ENCODE results near the gene FBXL13.

FBXL13 gene

DNA sequence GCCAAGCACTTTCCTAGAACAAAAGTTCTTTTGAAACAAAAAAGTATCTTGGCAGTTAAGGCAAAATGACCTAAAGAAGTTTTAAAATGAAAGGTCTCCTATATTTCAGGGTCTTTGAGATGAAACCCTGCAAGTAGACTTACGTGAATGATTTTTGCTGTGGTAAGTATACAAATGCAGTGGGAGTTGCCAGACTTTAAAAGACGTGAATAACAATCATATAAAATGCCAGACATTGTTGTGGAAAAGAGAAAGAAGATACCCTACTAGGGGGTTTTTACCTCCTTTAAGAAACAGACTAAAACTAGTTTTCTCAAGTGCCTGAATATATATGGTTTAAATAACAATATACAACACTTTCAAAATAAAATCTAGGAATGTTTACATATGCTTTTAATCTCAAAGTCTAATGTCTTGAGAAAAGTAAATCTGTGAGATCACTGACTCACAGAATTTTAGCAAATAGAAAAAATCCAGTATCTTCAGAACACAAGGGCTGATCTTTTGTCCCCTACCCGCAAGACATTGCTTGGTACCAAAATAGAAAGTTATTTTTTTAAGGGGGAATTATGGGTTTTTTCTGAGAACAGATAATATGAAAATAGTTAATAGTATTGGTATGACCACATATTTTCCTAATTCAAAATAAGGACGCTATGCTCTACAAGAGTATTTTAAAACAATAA lies 132.3 kb downstream of the FBXL13 start:
- WGBS (ENCODE audit: extremely low coverage, insufficient coverage, low lambda C conversion rate): no CpG with 5 or more reads among the region's 4 CpGs

DNA sequence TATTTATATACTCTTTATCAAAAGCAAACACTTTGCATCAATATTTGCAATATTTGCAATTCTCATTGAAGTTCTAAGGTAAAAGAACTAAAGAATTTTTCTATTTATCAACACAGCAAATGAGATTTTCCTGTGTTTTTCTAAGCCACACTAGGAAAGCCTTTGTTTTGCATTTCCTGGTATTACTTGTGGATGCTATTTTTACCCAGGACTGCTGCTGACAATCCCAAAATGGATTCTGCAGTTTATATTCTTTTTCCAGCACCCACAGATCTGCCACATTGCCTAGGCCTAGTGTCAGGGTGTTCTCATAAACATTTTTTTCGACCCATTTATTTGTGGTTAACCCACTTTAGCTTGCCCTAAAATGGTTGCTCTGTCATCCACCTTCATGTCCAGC lies 135.9 kb downstream of the FBXL13 start:
- no peak overlapping the region for H2BK5ac ChIP-seq (ENCODE audit: low read length)
- H3K4me2 ChIP-seq (ENCODE audit: low read length): no peak overlapping the region
- no peak overlapping the region for H3K4me3 ChIP-seq (ENCODE audit: low read length)
- H3K23ac ChIP-seq (ENCODE audit: low read length): no peak overlapping the region
- DNase-seq: no peak
- H4K5ac ChIP-seq (ENCODE audit: low read length): no peak overlapping the region
- H3K79me2 ChIP-seq (ENCODE audit: control insufficient read depth, insufficient read depth, low read length): no peaks in the 10 kb centered on the region
- no CpG with 5 or more reads among the region's 1 CpG for WGBS (ENCODE audit: extremely low coverage, insufficient coverage, low lambda C conversion rate)
- H3K4ac ChIP-seq (ENCODE audit: low read depth, low read length): peak overlapping the region; percentile 70
- no peak overlapping the region for H3K9ac ChIP-seq (ENCODE audit: low read length)
- no peak overlapping the region for H4K8ac ChIP-seq (ENCODE audit: low read depth, low read length)
- H2BK15ac ChIP-seq (replicated peaks; ENCODE audit: low read depth): no peak overlapping the region
- H3K4me1 ChIP-seq (ENCODE audit: control insufficient read depth, low read depth, low read length): peaks cover 16% of the 10 kb centered on the region
- no peaks in the 10 kb centered on the region for H3K79me1 ChIP-seq (ENCODE audit: low read length)
- H3K27ac ChIP-seq (ENCODE audit: low read depth, low read length): no peak overlapping the region
- H3K27me3 ChIP-seq (ENCODE audit: insufficient read depth, low read length, poor library complexity): no peaks in the 10 kb centered on the region
- peak overlapping the region; percentile 41 for H3K18ac ChIP-seq (ENCODE audit: low read length)
- no peak overlapping the region for H2BK120ac ChIP-seq (ENCODE audit: low read depth, low read length)
- H3K56ac ChIP-seq (ENCODE audit: low read length): no peak overlapping the region
- H3K36me3 ChIP-seq (ENCODE audit: control insufficient read depth, insufficient read depth, low read length): no peaks in the 10 kb centered on the region
- H2AK5ac ChIP-seq (ENCODE audit: low read length): no peak overlapping the region

More for the DNA sequence above, 132.3 kb downstream of the FBXL13 start:
- Histone ChIP-seq H3K18ac (ENCODE audit: low read length) (no peak overlapping the region), H4K8ac (ENCODE audit: low read depth, low read length) (no peak overlapping the region), H3K23ac (ENCODE audit: low read length) (no peak overlapping the region), H3K4me3 (ENCODE audit: low read length) (no peak overlapping the region), H4K5ac (ENCODE audit: low read length) (no peak overlapping the region), H3K79me1 (ENCODE audit: low read length) (no peaks in the 10 kb centered on the region), H3K9ac (ENCODE audit: low read length) (no peak overlapping the region), H2BK5ac (ENCODE audit: low read length) (no peak overlapping the region), H3K4me2 (ENCODE audit: low read length) (no peak overlapping the region), H3K4ac (ENCODE audit: low read depth, low read length) (no peak overlapping the region), H3K4me1 (ENCODE audit: control insufficient read depth, low read depth, low read length) (peaks cover 11% of the 10 kb centered on the region), H3K36me3 (ENCODE audit: control insufficient read depth, insufficient read depth, low read length) (no peaks in the 10 kb centered on the region), H3K56ac (ENCODE audit: low read length) (no peak overlapping the region), H3K27ac (ENCODE audit: low read depth, low read length) (no peak overlapping the region), H2BK15ac (replicated peaks; ENCODE audit: low read depth) (peak overlapping the region; percentile 19), H3K27me3 (ENCODE audit: insufficient read depth, low read length, poor library complexity) (no peaks in the 10 kb centered on the region), H2BK120ac (ENCODE audit: low read depth, low read length) (no peak overlapping the region), H3K79me2 (ENCODE audit: control insufficient read depth, insufficient read depth, low read length) (no peaks in the 10 kb centered on the region), H2AK5ac (ENCODE audit: low read length) (no peak overlapping the region)
- no peak for DNase-seq

DNA sequence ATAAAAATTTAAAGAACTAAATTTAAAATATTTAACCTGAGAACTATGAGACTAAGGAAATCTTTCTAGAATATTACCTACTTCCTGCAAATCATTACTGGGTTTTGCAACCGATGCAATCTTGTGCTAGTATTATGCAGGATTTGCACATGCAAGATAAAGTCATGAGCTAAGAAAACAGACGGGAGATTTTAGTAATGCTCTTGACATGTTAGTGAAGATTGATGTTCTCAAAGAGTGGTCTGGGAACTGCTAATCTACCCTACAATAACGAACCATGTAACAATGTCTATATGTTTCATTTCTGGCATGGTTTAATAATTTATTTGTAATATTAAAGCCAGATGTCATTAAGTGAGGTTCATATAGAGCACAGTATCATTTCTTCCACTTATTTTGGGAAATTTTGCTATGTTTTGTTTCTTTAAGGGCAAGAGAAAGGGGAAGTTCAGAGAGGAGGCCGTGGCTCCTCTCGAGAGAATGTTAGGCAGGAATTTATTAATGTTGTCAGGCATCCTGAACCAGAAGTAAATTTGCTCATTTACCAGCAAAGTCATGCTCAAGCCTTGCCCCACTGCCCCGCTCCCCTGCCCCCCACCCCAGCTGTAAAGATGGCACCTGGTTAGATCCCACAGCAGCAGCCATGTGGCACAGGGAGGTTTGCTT lies 139.0 kb downstream of the FBXL13 start:
- no peak overlapping the region for H2AK5ac ChIP-seq (ENCODE audit: low read length)
- H3K56ac ChIP-seq (ENCODE audit: low read length): no peak overlapping the region
- no peak for DNase-seq
- peak overlapping the region; percentile 92 for H2BK120ac ChIP-seq (ENCODE audit: low read depth, low read length)
- H3K36me3 ChIP-seq (ENCODE audit: control insufficient read depth, insufficient read depth, low read length): no peaks in the 10 kb centered on the region
- no peak overlapping the region for H3K4me2 ChIP-seq (ENCODE audit: low read length)
- H2BK5ac ChIP-seq (ENCODE audit: low read length): no peak overlapping the region
- H3K23ac ChIP-seq (ENCODE audit: low read length): no peak overlapping the region
- peak overlapping the region; percentile 81 for H3K4ac ChIP-seq (ENCODE audit: low read depth, low read length)
- H3K9ac ChIP-seq (ENCODE audit: low read length): no peak overlapping the region
- H3K79me1 ChIP-seq (ENCODE audit: low read length): no peaks in the 10 kb centered on the region
- peaks cover 13% of the 10 kb centered on the region for H3K4me1 ChIP-seq (ENCODE audit: control insufficient read depth, low read depth, low read length)
- H3K18ac ChIP-seq (ENCODE audit: low read length): peak overlapping the region; percentile 87
- H3K27ac ChIP-seq (ENCODE audit: low read depth, low read length): no peak overlapping the region
- no peak overlapping the region for H4K5ac ChIP-seq (ENCODE audit: low read length)
- WGBS (ENCODE audit: extremely low coverage, insufficient coverage, low lambda C conversion rate): no CpG with 5 or more reads among the region's 6 CpGs
- peak overlapping the region; percentile 92 for H2BK15ac ChIP-seq (replicated peaks; ENCODE audit: low read depth)
- H3K4me3 ChIP-seq (ENCODE audit: low read length): no peak overlapping the region
- H3K27me3 ChIP-seq (ENCODE audit: insufficient read depth, low read length, poor library complexity): no peaks in the 10 kb centered on the region
- H4K8ac ChIP-seq (ENCODE audit: low read depth, low read length): peak overlapping the region; percentile 40
- H3K79me2 ChIP-seq (ENCODE audit: control insufficient read depth, insufficient read depth, low read length): no peaks in the 10 kb centered on the region

DNA sequence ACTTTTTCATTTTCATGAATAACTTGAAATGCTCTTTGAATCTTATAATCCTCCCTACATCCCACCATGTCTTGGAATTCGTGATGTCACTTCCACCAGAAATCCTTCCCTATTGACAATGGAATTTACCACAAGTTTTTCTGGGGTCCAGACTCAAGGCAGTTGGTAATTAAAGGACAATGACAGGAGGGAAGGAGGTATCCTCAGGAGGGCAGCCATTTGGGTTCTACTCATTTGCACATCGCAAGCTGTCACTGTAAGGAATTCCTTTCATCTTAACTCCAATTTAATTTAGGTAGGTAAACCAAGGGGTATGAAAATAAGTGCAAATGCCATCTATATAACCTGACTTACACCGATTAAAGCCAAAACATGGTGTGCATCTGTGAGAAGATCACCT lies 139.9 kb downstream of the FBXL13 start:
- peak; percentile 79 for DNase-seq
- no CpG with 5 or more reads among the region's 3 CpGs for WGBS (ENCODE audit: extremely low coverage, insufficient coverage, low lambda C conversion rate)
- Histone ChIP-seq H3K36me3 (ENCODE audit: control insufficient read depth, insufficient read depth, low read length) (no peaks in the 10 kb centered on the region), H3K23ac (ENCODE audit: low read length) (no peak overlapping the region), H4K5ac (ENCODE audit: low read length) (no peak overlapping the region), H3K79me1 (ENCODE audit: low read length) (no peaks in the 10 kb centered on the region), H3K27me3 (ENCODE audit: insufficient read depth, low read length, poor library complexity) (no peaks in the 10 kb centered on the region), H3K79me2 (ENCODE audit: control insufficient read depth, insufficient read depth, low read length) (no peaks in the 10 kb centered on the region), H3K18ac (ENCODE audit: low read length) (no peak overlapping the region), H3K9ac (ENCODE audit: low read length) (no peak overlapping the region), H2BK15ac (replicated peaks; ENCODE audit: low read depth) (peak overlapping the region; percentile 98), H3K4ac (ENCODE audit: low read depth, low read length) (no peak overlapping the region), H3K4me2 (ENCODE audit: low read length) (no peak overlapping the region), H3K4me1 (ENCODE audit: control insufficient read depth, low read depth, low read length) (peaks cover 13% of the 10 kb centered on the region), H3K56ac (ENCODE audit: low read length) (no peak overlapping the region), H3K27ac (ENCODE audit: low read depth, low read length) (no peak overlapping the region), H2AK5ac (ENCODE audit: low read length) (no peak overlapping the region), H4K8ac (ENCODE audit: low read depth, low read length) (no peak overlapping the region), H2BK5ac (ENCODE audit: low read length) (no peak overlapping the region), H2BK120ac (ENCODE audit: low read depth, low read length) (peak overlapping the region; percentile 56), H3K4me3 (ENCODE audit: low read length) (no peak overlapping the region)

DNA sequence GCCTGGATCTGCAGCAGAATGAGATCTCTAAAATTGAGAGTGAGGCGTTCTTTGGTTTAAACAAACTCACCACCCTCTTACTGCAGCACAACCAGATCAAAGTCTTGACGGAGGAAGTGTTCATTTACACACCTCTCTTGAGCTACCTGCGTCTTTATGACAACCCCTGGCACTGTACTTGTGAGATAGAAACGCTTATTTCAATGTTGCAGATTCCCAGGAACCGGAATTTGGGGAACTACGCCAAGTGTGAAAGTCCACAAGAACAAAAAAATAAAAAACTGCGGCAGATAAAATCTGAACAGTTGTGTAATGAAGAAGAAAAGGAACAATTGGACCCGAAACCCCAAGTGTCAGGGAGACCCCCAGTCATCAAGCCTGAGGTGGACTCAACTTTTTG lies 140.4 kb downstream of the FBXL13 start:
- no peak overlapping the region for H3K23ac ChIP-seq (ENCODE audit: low read length)
- H3K36me3 ChIP-seq (ENCODE audit: control insufficient read depth, insufficient read depth, low read length): no peaks in the 10 kb centered on the region
- H4K8ac ChIP-seq (ENCODE audit: low read depth, low read length): no peak overlapping the region
- H3K4me2 ChIP-seq (ENCODE audit: low read length): peak overlapping the region; percentile 9
- H3K27ac ChIP-seq (ENCODE audit: low read depth, low read length): peak overlapping the region; percentile 76
- no peaks in the 10 kb centered on the region for H3K79me2 ChIP-seq (ENCODE audit: control insufficient read depth, insufficient read depth, low read length)
- H3K4ac ChIP-seq (ENCODE audit: low read depth, low read length): peak overlapping the region; percentile 73
- H3K9ac ChIP-seq (ENCODE audit: low read length): peak overlapping the region; percentile 40
- DNase-seq: no peak
- no peaks in the 10 kb centered on the region for H3K27me3 ChIP-seq (ENCODE audit: insufficient read depth, low read length, poor library complexity)
- no peak overlapping the region for H4K5ac ChIP-seq (ENCODE audit: low read length)
- H2AK5ac ChIP-seq (ENCODE audit: low read length): no peak overlapping the region
- WGBS (ENCODE audit: extremely low coverage, insufficient coverage, low lambda C conversion rate): no CpG with 5 or more reads among the region's 8 CpGs
- peak overlapping the region; percentile 57 for H2BK5ac ChIP-seq (ENCODE audit: low read length)
- H2BK120ac ChIP-seq (ENCODE audit: low read depth, low read length): peak overlapping the region; percentile 56
- peak overlapping the region; percentile 53 for H3K18ac ChIP-seq (ENCODE audit: low read length)
- no peak overlapping the region for H3K4me3 ChIP-seq (ENCODE audit: low read length)
- no peaks in the 10 kb centered on the region for H3K79me1 ChIP-seq (ENCODE audit: low read length)
- peak overlapping the region; percentile 78 for H3K56ac ChIP-seq (ENCODE audit: low read length)
- peak overlapping the region; percentile 98 for H2BK15ac ChIP-seq (replicated peaks; ENCODE audit: low read depth)
- H3K4me1 ChIP-seq (ENCODE audit: control insufficient read depth, low read depth, low read length): peaks cover 13% of the 10 kb centered on the region

Measured in mesendoderm (in vitro differentiated cells).